Activated CD4-positive, alpha-beta memory T cell treated with anti-CD3 and anti-CD28 coated beads for 36 hours (primary cell): ENCODE data around the gene HCN2. TPM values are rescaled to one million over a fixed set of nuclear protein-coding genes. Genes with fewer than 3 reads are reported as not detected.
A peak's percentile ranks its signal among the peaks of the same experiment; 100 is the strongest.

ENCODE experiments used
- CTCF ChIA-PET: fragments of 350-600 bp; sonication (Branson Sonifier 250); formaldehyde crosslinking; loops from one replicate; lab custom pipeline; 2021; ENCODE audit warnings: antibody characterized with exemption, inconsistent platforms; lab: Charles Lee
- POLR2A ChIA-PET: fragments of 350-600 bp; sonication (Branson Sonifier 250); formaldehyde crosslinking; loops from one replicate; lab custom pipeline; 2021; ENCODE audit warnings: antibody characterized with exemption; lab: Charles Lee
- DNase-seq: peaks from one replicate; pipeline ENCODE4 v3.0.0-alpha.2; 2020
- H3K27ac Mint-ChIP-seq: one replicate; pipeline ENCODE4 v1.8.0; 2021; ENCODE audit warnings: mixed read lengths
- H3K27me3 Mint-ChIP-seq: one replicate; pipeline ENCODE4 v1.8.0; 2021; ENCODE audit warnings: mixed read lengths
- H3K36me3 Mint-ChIP-seq: one replicate; pipeline ENCODE4 v1.8.0; 2021; ENCODE audit warnings: mixed read lengths
- H3K4me1 Mint-ChIP-seq: one replicate; pipeline ENCODE4 v1.8.0; 2021; ENCODE audit warnings: low read depth, mixed read lengths
- H3K4me3 Mint-ChIP-seq: one replicate; pipeline ENCODE4 v1.8.0; 2021; ENCODE audit warnings: mild to moderate bottlenecking, mixed read lengths
- H3K9me3 Mint-ChIP-seq: one replicate; pipeline ENCODE4 v1.8.0; 2021; ENCODE audit warnings: mixed read lengths
- intact Hi-C: fragments of 100-400 bp; cut with micrococcal nuclease; formaldehyde crosslinking; loops from one replicate; pipeline ENCODE4 v1.15.1; 2023
- total RNA-seq, 2 experiments: library from RNA; stranded (reverse); gene quantifications; one replicate each; pipeline ENCODE4 v1.2.3, GENCODE V29; 2021

HCN2 gene
- total RNA-seq, 2 experiments from 2014 or later, result 1.00 to 1.0 TPM

GRCh38 chr19:658916-659839 is 69.5 kb downstream of the HCN2 start:
- H3K27ac Mint-ChIP-seq, result peak overlapping the region; percentile 95

GRCh38 chr19:660793-661426 is 71.2 kb downstream of the HCN2 start:
- H3K9me3 Mint-ChIP-seq, result no peaks in the 10 kb centered on the region
- H3K36me3 Mint-ChIP-seq, result peaks cover 25% of the 10 kb centered on the region
- no peaks in the 10 kb centered on the region for H3K27me3 Mint-ChIP-seq
- H3K27ac Mint-ChIP-seq, result peak overlapping the region; percentile 95
- CTCF ChIA-PET, result interaction anchor here (0.9 to 1.8 kb wide), 3 partner anchors 9 to 77 kb away, joined by 3 to 11 read pairs (median 6); no protein-coding TSS in a partner anchor
- POLR2A ChIA-PET, result interaction anchor here (0.7 to 2.2 kb wide), 5 partner anchors 19 to 139 kb away, joined by 3 to 6 read pairs (median 5); partner anchors contain the start of gene POLRMT
- intact Hi-C loops, result loop anchor here (1.0 to 10.0 kb wide), 6 partner anchors 28 to 254 kb away; partner anchors contain the start of genes BSG, KISS1R, POLRMT and PTBP1
- DNase-seq, result no peak
- H3K4me3 Mint-ChIP-seq, result peak overlapping the region; percentile 93
- peaks cover 56% of the 10 kb centered on the region for H3K4me1 Mint-ChIP-seq

More at GRCh38 chr19:658916-659839, 69.5 kb downstream of the HCN2 start:
- H3K36me3 Mint-ChIP-seq, result peaks cover 25% of the 10 kb centered on the region
- H3K4me1 Mint-ChIP-seq, result peaks cover 59% of the 10 kb centered on the region
- H3K27me3 Mint-ChIP-seq, result no peaks in the 10 kb centered on the region
- intact Hi-C loops, result no loop called here
- ChIA-PET POLR2A (interaction anchor here (0.7 to 2.2 kb wide), 3 partner anchors 20 to 140 kb away, joined by 4 to 6 read pairs (median 5); no protein-coding TSS in a partner anchor), CTCF (interaction anchor here (0.7 to 1.1 kb wide), 3 partner anchors 26 to 607 kb away, joined by 3 read pairs; partner anchors contain the start of gene POLRMT)
- H3K9me3 Mint-ChIP-seq, result no peaks in the 10 kb centered on the region
- peak overlapping the region; percentile 93 for H3K4me3 Mint-ChIP-seq
- peak; percentile 65 for DNase-seq

GRCh38 chr19:661427-662196 is 71.9 kb downstream of the HCN2 start:
- Mint-ChIP-seq H3K4me1 (peaks cover 52% of the 10 kb centered on the region), H3K4me3 (peak overlapping the region; percentile 93), H3K27me3 (no peaks in the 10 kb centered on the region), H3K9me3 (no peaks in the 10 kb centered on the region), H3K36me3 (peaks cover 22% of the 10 kb centered on the region), H3K27ac (peak overlapping the region; percentile 95)
- ChIA-PET CTCF (interaction anchor here (1.7 to 1.8 kb wide), 2 partner anchors 72 to 77 kb away, joined by 6 to 11 read pairs; no protein-coding TSS in a partner anchor), POLR2A (interaction anchor here (2.1 kb wide), 1 partner anchor 18 kb away, joined by 6 read pairs; no protein-coding TSS in a partner anchor)
- peak; percentile 82 for DNase-seq
- intact Hi-C loops, result loop anchor here (2.0 to 10.0 kb wide), 6 partner anchors 51 to 253 kb away; partner anchors contain the start of genes BSG, HCN2, KISS1R and PTBP1

GRCh38 chr19:662207-662961 is 72.7 kb downstream of the HCN2 start:
- intact Hi-C loops, result loop anchor here (2.0 to 10.0 kb wide), 3 partner anchors 74 to 252 kb away; partner anchors contain the start of genes HCN2, KISS1R and R3HDM4
- no peaks in the 10 kb centered on the region for H3K9me3 Mint-ChIP-seq
- H3K27me3 Mint-ChIP-seq, result no peaks in the 10 kb centered on the region
- peak overlapping the region; percentile 93 for H3K4me3 Mint-ChIP-seq
- ChIA-PET CTCF (interaction anchor here (1.4 to 1.9 kb wide), 3 partner anchors 17 to 72 kb away, joined by 5 to 19 read pairs (median 7); no protein-coding TSS in a partner anchor), POLR2A (interaction anchor here (1.0 to 2.1 kb wide), 8 partner anchors 17 to 262 kb away, joined by 3 to 8 read pairs (median 4); partner anchors contain the start of gene PTBP1)
- peaks cover 47% of the 10 kb centered on the region for H3K4me1 Mint-ChIP-seq
- H3K27ac Mint-ChIP-seq, result peak overlapping the region; percentile 95
- peaks cover 16% of the 10 kb centered on the region for H3K36me3 Mint-ChIP-seq
- peak; percentile 84 for DNase-seq

- CTCF ChIA-PET, result interaction anchor here (1.0 to 1.9 kb wide), 7 partner anchors 17 to 106 kb away, joined by 3 to 19 read pairs (median 5); no protein-coding TSS in a partner anchor
- POLR2A ChIA-PET, result interaction anchor here (0.5 to 1.5 kb wide), 8 partner anchors 16 to 261 kb away, joined by 3 to 8 read pairs (median 4); partner anchors contain the start of gene PTBP1
- peak; percentile 97 for DNase-seq
- Mint-ChIP-seq H3K27me3 (no peaks in the 10 kb centered on the region), H3K4me1 (peaks cover 40% of the 10 kb centered on the region), H3K27ac (peak within 1 kb of the TSS; percentile 95), H3K4me3 (peak within 1 kb of the TSS; percentile 93), H3K36me3 (peaks cover 16% of the 10 kb centered on the region), H3K9me3 (no peaks in the 10 kb centered on the region)
- intact Hi-C loops, result loop anchor here (1.0 to 10.0 kb wide), 4 partner anchors 17 to 252 kb away; partner anchors contain the start of genes HCN2, KISS1R and R3HDM4
Observed at GRCh38 chr19:662962-663681, 73.4 kb downstream of the HCN2 start, which contains the start of gene RNF126. RNF126 (minus strand) TSS chr19:663214; CDS start chr19:663121, 93 bp downstream.

GRCh38 chr19:663682-664117 is 74.0 kb downstream of the HCN2 start:
- H3K36me3 Mint-ChIP-seq, result peaks cover 16% of the 10 kb centered on the region
- no peaks in the 10 kb centered on the region for H3K9me3 Mint-ChIP-seq
- DNase-seq, result no peak
- ChIA-PET CTCF (interaction anchor here (1.0 to 1.9 kb wide), 7 partner anchors 16 to 106 kb away, joined by 3 to 19 read pairs (median 5); no protein-coding TSS in a partner anchor), POLR2A (interaction anchor here (0.5 to 1.5 kb wide), 9 partner anchors 16 to 261 kb away, joined by 3 to 8 read pairs (median 4); partner anchors contain the start of gene PTBP1)
- intact Hi-C loops, result loop anchor here (1.0 to 10.0 kb wide), 4 partner anchors 17 to 251 kb away; partner anchors contain the start of genes HCN2, KISS1R and R3HDM4
- H3K4me3 Mint-ChIP-seq, result peak overlapping the region; percentile 75
- H3K27me3 Mint-ChIP-seq, result no peaks in the 10 kb centered on the region
- H3K27ac Mint-ChIP-seq, result peak overlapping the region; percentile 83
- peaks cover 34% of the 10 kb centered on the region for H3K4me1 Mint-ChIP-seq

- POLR2A ChIA-PET, result no interaction called here
- intact Hi-C loops, result loop anchor here (1.0 to 10.0 kb wide), 3 partner anchors 69 to 250 kb away; partner anchors contain the start of genes KISS1R and R3HDM4
- peak; percentile 89 for DNase-seq
- CTCF ChIA-PET, result interaction anchor here (0.6 kb wide), 1 partner anchor 78 kb away, joined by 4 read pairs; no protein-coding TSS in a partner anchor
- peaks cover 13% of the 10 kb centered on the region for H3K36me3 Mint-ChIP-seq
- peaks cover 24% of the 10 kb centered on the region for H3K4me1 Mint-ChIP-seq
- peaks cover 2% of the 10 kb centered on the region for H3K9me3 Mint-ChIP-seq
- H3K4me3 Mint-ChIP-seq, result peak overlapping the region; percentile 39
- peak overlapping the region; percentile 18 for H3K27ac Mint-ChIP-seq
- H3K27me3 Mint-ChIP-seq, result peaks cover 4% of the 10 kb centered on the region
Observed at GRCh38 chr19:664913-665443, 75.3 kb downstream of the HCN2 start.
